Activated CD4-positive, alpha-beta T cell treated with anti-CD3 and anti-CD28 coated beads, Interleukin-2, Interleukin-4, amounts not matched to agents 100 ng/mL and 50 ng/mL, durations not matched to agents 16 hours and 8 hours (primary cell): ENCODE data around the gene CEACAM4.

Experiments used
- DNase-seq: peaks from one replicate; pipeline ENCODE4 v3.0.0-alpha.2; 2020; ENCODE audit warnings: low spot score

CEACAM4 gene

GRCh38 chr19:41617941-41618730 is 8.7 kb downstream of the CEACAM4 start:
- DNase-seq: no peak

- no peak for DNase-seq
These were observed 9.9 kb downstream of the CEACAM4 start for GRCh38 chr19:41616792-41617621.

GRCh38 chr19:41615207-41615606 is 11.7 kb downstream of the CEACAM4 start:
- DNase-seq: no peak

DNA sequence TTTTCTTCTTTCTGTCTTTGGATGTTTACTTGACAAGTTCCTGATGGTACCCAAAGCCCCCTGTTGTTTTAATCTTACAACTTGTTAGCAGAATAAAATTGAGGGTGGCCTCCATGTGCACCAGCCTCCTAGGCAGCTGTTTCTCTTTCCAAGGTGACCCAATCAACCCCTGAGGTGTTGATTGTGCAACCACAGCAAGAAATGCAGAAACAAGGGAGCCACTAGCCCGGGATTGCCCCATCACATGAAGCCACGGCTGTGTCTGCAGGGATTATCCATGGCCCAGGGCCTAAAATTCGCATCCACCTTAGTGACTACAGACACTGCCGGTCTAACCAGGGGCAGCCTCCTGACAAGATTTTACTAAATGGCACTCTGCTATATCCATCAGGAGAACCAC is 14.4 kb downstream of the CEACAM4 start:
- DNase-seq: no peak

DNA sequence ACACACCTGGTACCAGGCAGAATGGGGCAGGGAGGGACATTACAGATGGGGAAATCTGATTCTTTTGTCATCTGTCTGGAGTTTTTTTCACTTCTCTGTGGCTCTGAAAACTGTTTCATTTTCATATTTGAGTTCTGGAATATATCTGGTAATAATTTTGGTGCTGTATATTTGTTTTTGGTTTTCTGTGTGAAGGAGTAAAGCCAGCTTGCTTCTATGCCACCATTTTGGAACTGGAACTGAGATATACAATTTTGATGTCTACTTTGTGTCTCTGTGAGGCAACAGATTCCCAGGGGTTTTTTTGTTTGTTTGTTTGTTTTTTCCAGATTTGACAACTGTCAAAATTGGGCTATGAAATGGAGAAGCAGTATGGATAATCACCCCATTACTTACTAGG is 16.1 kb downstream of the CEACAM4 start:
- DNase-seq: no peak

GRCh38 chr19:41607668-41608067 is 19.2 kb downstream of the CEACAM4 start:
- DNase-seq: no peak

- no peak for DNase-seq
These were observed 20.5 kb downstream of the CEACAM4 start for GRCh38 chr19:41606215-41606837.

- DNase-seq: no peak
These were observed 22.0 kb downstream of the CEACAM4 start for GRCh38 chr19:41604831-41605230.

DNA sequence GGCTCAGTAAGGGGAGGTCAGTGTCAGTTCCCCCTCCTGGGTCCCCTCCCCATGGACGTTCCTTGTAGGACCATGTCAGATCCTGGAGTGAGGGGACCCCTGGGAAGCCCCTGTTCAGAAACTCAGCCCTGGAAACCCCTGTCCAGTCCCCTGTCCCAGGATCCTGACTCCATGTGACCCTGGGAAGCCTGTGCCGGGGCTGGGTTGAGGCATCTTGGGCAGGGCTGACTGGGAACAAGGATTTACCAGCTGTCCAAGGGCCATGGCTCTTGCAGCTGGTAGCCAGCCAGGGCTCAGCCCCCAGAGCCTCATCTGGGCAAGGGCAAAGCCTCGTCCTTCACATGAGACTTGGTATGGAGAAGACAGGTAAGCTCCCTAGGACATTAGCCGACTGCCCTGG is 25.1 kb downstream of the CEACAM4 start:
- DNase-seq: no peak

- no peak for DNase-seq
These were observed 27.5 kb downstream of the CEACAM4 start for GRCh38 chr19:41599175-41599966.

DNA sequence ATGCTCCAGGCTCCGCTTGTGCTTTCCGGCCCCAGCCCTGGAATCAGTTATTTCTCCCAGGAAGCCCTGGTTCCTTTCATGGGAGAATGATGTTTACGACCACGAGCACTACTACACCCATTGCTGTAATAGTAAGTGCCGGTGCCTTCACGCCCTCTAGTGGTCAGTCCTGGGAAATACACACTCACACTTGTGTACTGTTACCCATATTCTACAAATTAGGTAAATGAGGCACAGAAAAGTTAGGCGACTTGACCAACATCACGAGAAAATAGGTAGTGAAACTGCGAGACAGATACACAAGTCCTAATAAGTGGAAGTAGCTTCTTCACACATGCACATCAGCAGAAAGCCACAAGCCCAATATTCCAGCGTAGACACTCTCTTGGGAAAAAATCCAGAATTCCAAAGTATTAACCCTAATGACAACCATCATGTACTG is 29.3 kb downstream of the CEACAM4 start:
- DNase-seq: peak; percentile 81

DNA sequence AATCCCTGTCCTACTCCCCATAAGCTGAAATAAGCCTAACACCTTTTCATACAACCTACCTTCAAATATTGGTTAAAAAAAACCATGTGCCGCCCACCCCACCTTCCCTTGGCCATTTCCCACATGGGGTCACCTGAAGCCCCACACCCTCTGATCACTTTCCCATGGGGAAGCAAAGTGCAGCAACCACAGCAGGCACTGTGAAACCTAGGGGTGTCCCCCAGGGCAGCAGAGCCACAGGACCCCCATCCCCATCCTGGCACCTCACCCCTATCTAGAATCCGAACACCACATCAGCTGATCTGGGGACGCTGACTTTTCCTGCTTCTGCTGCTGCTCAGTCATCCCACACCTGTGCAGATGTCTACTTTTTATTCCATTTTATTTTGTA is 31.0 kb downstream of the CEACAM4 start:
- DNase-seq: no peak

GRCh38 chr19:41595258-41595889 is 31.5 kb downstream of the CEACAM4 start:
- peak; percentile 84 for DNase-seq

GRCh38 chr19:41591951-41592562 is 34.8 kb downstream of the CEACAM4 start:
- no peak for DNase-seq

DNA sequence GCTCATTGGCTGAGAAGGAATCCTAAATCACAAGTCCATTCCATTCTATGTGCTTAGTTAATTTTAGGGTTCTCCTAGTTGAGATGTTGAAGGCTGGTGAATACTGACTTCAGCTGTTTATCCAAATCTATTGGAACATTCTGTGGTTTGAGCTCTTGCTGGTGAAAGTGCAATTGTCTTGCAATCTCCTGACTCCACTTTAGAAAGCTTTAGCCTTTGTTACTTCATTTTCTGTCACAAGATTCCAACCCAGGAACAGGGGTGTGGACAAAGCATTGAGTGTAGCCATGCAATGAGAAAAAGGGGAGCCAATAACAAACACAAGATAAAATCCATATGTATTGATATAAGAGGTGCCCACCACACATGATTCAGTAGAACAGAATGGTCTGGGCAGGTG is 35.9 kb downstream of the CEACAM4 start:
- no peak for DNase-seq

GRCh38 chr19:41589371-41589770 is 37.5 kb downstream of the CEACAM4 start:
- no peak for DNase-seq

DNA sequence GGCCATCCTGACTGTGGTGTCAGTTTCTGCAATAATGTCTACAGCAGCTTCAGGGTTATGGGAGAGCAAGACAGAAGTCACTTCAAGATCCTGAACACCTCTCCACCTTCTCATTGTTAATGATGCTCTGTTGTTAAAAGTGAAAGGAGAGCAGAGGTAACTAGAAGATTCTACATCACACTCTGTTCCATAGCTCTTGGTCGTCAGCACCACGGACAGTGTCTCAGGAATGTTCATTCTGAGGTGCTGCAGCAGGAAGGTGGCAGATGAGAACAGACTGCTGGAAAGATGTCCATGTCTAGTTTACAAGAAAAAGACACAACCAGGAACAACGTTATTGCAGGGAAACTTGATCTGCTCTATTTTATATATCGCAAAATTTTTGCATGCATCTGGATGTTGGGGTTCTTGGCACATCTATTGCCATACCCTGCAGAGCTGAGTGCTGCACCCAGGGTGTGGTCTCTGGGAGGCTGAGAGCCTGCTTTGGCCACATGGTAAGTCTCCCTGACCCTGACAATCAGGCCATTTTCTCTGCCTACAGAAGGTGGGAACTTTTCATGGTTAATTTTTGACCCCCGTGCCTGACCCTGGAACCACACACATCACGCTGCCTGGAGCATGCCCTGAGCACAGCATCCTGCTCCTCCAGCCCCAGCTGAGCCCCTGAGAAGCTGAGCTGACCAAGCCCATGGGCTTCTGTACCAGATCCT is 38.2 kb downstream of the CEACAM4 start:
- DNase-seq: no peak

DNA sequence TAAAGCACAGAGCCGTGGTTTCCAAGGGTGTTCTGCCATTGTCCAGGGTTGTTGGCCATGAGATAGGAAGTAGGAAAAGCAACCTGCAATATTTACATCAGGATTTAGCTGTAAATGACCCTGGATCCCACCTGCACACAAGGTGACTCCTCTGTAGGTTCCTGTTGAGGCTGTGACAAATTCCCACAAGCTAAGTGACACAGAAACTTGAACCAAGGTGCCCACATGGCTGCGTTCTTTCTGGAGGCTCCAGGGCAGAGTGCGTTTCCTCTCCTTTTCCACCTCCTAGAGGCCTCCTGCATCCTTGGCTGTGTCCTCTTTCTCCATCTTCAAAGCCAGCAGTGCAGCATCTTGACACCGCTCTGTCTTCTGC is 39.0 kb downstream of the CEACAM4 start:
- no peak for DNase-seq

GRCh38 chr19:41587101-41587837 is 39.6 kb downstream of the CEACAM4 start:
- DNase-seq: no peak

- DNase-seq: no peak
These were observed 40.8 kb downstream of the CEACAM4 start for GRCh38 chr19:41586064-41586463.
